Mucosa of descending colon (tissue), 3 donors: Measurements from ENCODE around the gene PLCXD1. TPM values are rescaled to one million over a fixed set of nuclear protein-coding genes. Genes with fewer than 3 reads are reported as not detected.
"Not testable (repeated sequence)": the region's sequence is repeated elsewhere in the genome, so short reads cannot be mapped to it uniquely, and the experiment has no call there.

Source experiments
- ATAC-seq: fragments of 200-7000 bp; cut with Tn5 transposase; one replicate; pipeline ENCODE4 v1.9.1; 2020; ENCODE audit warnings: mild to moderate bottlenecking, moderate library complexity
- DNase-seq, 3 donors: peaks; one replicate each; pipeline ENCODE4 v3.0.0-alpha.2; 2020
- H3K36me3 ChIP-seq: fragments of 200-600 bp; one replicate; pipeline ENCODE4 v1.8.0; 2021; ENCODE audit warnings: low read depth, mild to moderate bottlenecking
- H3K4me1 ChIP-seq: fragments of 200-600 bp; one replicate; pipeline ENCODE4 v1.8.0; 2021; ENCODE audit warnings: low read depth, mild to moderate bottlenecking
- H3K4me3 ChIP-seq: fragments of 200-600 bp; one replicate; pipeline ENCODE4 v1.8.0; 2021; ENCODE audit warnings: mild to moderate bottlenecking
- H3K9me3 ChIP-seq: fragments of 200-600 bp; one replicate; pipeline ENCODE4 v1.8.0; 2021; ENCODE audit warnings: mild to moderate bottlenecking
- CTCF ChIP-seq: fragments of 200-600 bp; IDR thresholded peaks from one replicate; pipeline ENCODE4 v1.8.0; 2022; ENCODE audit warnings: antibody characterized with exemption, mild to moderate bottlenecking
- intact Hi-C, 2 donors: fragments of 100-400 bp; cut with DNase I in 1 of 2; cut with micrococcal nuclease in 1 of 2; formaldehyde crosslinking; loops; one replicate each; pipeline versions ENCODE4 v1.11.0 to v1.11.1; 2022; cut with DNase I, micrococcal nuclease
- total RNA-seq, 3 donors: library from RNA; stranded (reverse); fragmentation: NEBNext Ultra II Directional in 2 of 3; extraction: Animal tissue kit (Norgen Biotek cat#: 25700) in 2 of 3; gene quantifications; one replicate each; pipeline versions ENCODE4 v1.2.1 to v1.2.4, GENCODE V29; 2021 to 2023
- donor health status: DM: no; HTN: no; CAD: no; lungs with moderate emphysema.
- donor health status: DM: no; HTN: no; CAD: no.
- donor health status: DM: no; HTN: yes; CAD: no.

Gene PLCXD1
- total RNA-seq, 3 donors from 2014 or later, result 12.6 to 20.7 (median 13.8) TPM

GRCh38 chrX:252244-252956, 28.8 kb upstream of the PLCXD1 start:
- Histone ChIP-seq H3K36me3 (no peaks in the 10 kb centered on the region), H3K4me3 (no peak overlapping the region), H3K4me1 (no peaks in the 10 kb centered on the region), H3K9me3 (no peaks in the 10 kb centered on the region)
- no peak for ATAC-seq
- TF ChIP-seq CTCF, result no peak
- peak in 2 of 3 donors; percentile 10 to 13 for DNase-seq
- intact Hi-C loops, result no loop called here

- H3K9me3 ChIP-seq, result no peaks in the 10 kb centered on the region
- no peaks in the 10 kb centered on the region for H3K4me1 ChIP-seq
- no peaks in the 10 kb centered on the region for H3K36me3 ChIP-seq
- no peak for TF ChIP-seq CTCF
- no peak for ATAC-seq
- H3K4me3 ChIP-seq, result no peak overlapping the region
- peak in 1 of 3 donors; percentile 15 for DNase-seq
- intact Hi-C loops, result no loop called here
Observed at GRCh38 chrX:252957-253291, 28.3 kb upstream of the PLCXD1 start.

GRCh38 chrX:253451-254297, 27.5 kb upstream of the PLCXD1 start:
- DNase-seq (peak in 1 of 3 donors; percentile 49), ATAC-seq (no peak)
- no peak overlapping the region for H3K4me3 ChIP-seq
- no peak for TF ChIP-seq CTCF
- H3K36me3 ChIP-seq, result no peaks in the 10 kb centered on the region
- intact Hi-C loops, result no loop called here
- H3K4me1 ChIP-seq, result no peaks in the 10 kb centered on the region
- no peaks in the 10 kb centered on the region for H3K9me3 ChIP-seq

GRCh38 chrX:254630-255215, 26.5 kb upstream of the PLCXD1 start:
- no peak for TF ChIP-seq CTCF
- ATAC-seq (no peak), DNase-seq (peak in 2 of 3 donors; percentile 21 to 50)
- no peaks in the 10 kb centered on the region for H3K9me3 ChIP-seq
- H3K36me3 ChIP-seq, result no peaks in the 10 kb centered on the region
- intact Hi-C loops, result no loop called here
- H3K4me3 ChIP-seq, result no peak overlapping the region
- no peaks in the 10 kb centered on the region for H3K4me1 ChIP-seq

GRCh38 chrX:255923-256331, 25.3 kb upstream of the PLCXD1 start:
- peak in 2 of 3 donors; percentile 8 to 37 for DNase-seq
- no peak for TF ChIP-seq CTCF
- intact Hi-C loops, result no loop called here
- H3K4me1 ChIP-seq, result no peaks in the 10 kb centered on the region
- no peak for ATAC-seq
- no peak overlapping the region for H3K4me3 ChIP-seq
- no peaks in the 10 kb centered on the region for H3K36me3 ChIP-seq
- H3K9me3 ChIP-seq, result no peaks in the 10 kb centered on the region

GRCh38 chrX:257054-257453, 24.1 kb upstream of the PLCXD1 start:
- ATAC-seq, H3K4me3 ChIP-seq, H3K4me1 ChIP-seq, intact Hi-C loops, H3K36me3 ChIP-seq, H3K9me3 ChIP-seq: not testable (repeated sequence)
- DNase-seq, result peak in 1 of 3 donors; percentile 34
